Uterus (tissue), 2 donors: Measurements from ENCODE around the gene SPTBN4.

ENCODE experiments used
- CTCF ChIP-seq, 4 experiments: fragments of 200-600 bp in 2 of 4; fragments of 450-650 bp in 2 of 4; sonication (generic) in 2 of 4; IDR thresholded peaks; one replicate each; pipeline ENCODE4 v1.5.1; 2016 to 2019; ENCODE audit warnings: antibody characterized with exemption in 4 of 4, mild to moderate bottlenecking in 2 of 4, moderate library complexity in 1 of 4
- POLR2A ChIP-seq, 2 donors: fragments of 450-650 bp; IDR thresholded peaks; one replicate each; pipeline ENCODE4 v1.6.1; 2016; ENCODE audit warnings: antibody characterized with exemption in 2 of 2, mild to moderate bottlenecking in 1 of 2, moderate library complexity in 1 of 2

GRCh38 chr19:40543029-40543597, 76.3 kb downstream of the SPTBN4 start:
- TF ChIP-seq CTCF (IDR thresholded peaks at IDR 0.05) (no peak), POLR2A (IDR thresholded peaks at IDR 0.05) (no peak)
